HepG2 (cell line): Measurements from ENCODE around the gene ZMIZ1. TPM values are rescaled to one million over a fixed set of nuclear protein-coding genes. Genes with fewer than 3 reads are reported as not detected.
A peak's percentile ranks its signal among the peaks of the same experiment; 100 is the strongest.

Experiments
- BHLHE40 ChIP-seq: IDR thresholded peaks from 2 replicates; pipeline ENCODE4 v1.6.1; 2011; ENCODE audit warnings: low read length, improper control_type of control experiment
- CREB3 ChIP-seq: sonication (generic); formaldehyde crosslinking; IDR thresholded peaks from 2 replicates; pipeline ENCODE4 v1.5.0; 2020; ENCODE audit warnings: missing genetic modification reagents
- E2F1 ChIP-seq: sonication (generic); formaldehyde crosslinking; IDR thresholded peaks from 2 replicates; pipeline ENCODE4 v1.5.0; 2020; ENCODE audit warnings: missing genetic modification reagents
- EP300 ChIP-seq, 3 experiments: sonication (generic) in 1 of 3; formaldehyde crosslinking in 1 of 3; IDR thresholded peaks; 2 replicates each; pipeline versions ENCODE4 v1.5.1 to v1.6.1; 2011 to 2020; ENCODE audit warnings: low read depth in 2 of 3, low read length in 2 of 3, borderline replicate concordance in 1 of 3, improper control_type of control experiment in 1 of 3, mild to moderate bottlenecking in 1 of 3, missing genetic modification reagents in 1 of 3, moderate library complexity in 1 of 3
- GABPB1 ChIP-seq: IDR thresholded peaks from 2 replicates; pipeline ENCODE4 v1.6.1; 2016; ENCODE audit warnings: mild to moderate bottlenecking, missing genetic modification reagents, moderate library complexity, missing compliant biosample characterization
- KAT2B ChIP-seq: fragments of 150-350 bp; IDR thresholded peaks from 2 replicates; pipeline ENCODE4 v1.6.1; 2014; ENCODE audit warnings: low read depth, low read length, borderline replicate concordance
- KAT7 ChIP-seq: IDR thresholded peaks from 2 replicates; pipeline ENCODE4 v1.6.1; 2018; ENCODE audit warnings: borderline replicate concordance, missing compliant biosample characterization
- MLX ChIP-seq: IDR thresholded peaks from 2 replicates; pipeline ENCODE4 v1.6.1; 2016
- NCOA2 ChIP-seq: sonication (generic); formaldehyde crosslinking; IDR thresholded peaks from 2 replicates; pipeline ENCODE4 v1.8.0; 2022; ENCODE audit warnings: inconsistent platforms
- PAWR ChIP-seq: sonication (generic); formaldehyde crosslinking; IDR thresholded peaks from 2 replicates; pipeline ENCODE4 v1.4.0; 2020; ENCODE audit warnings: missing genetic modification reagents, mild to moderate bottlenecking, borderline replicate concordance
- PRMT3 ChIP-seq: sonication (generic); formaldehyde crosslinking; IDR thresholded peaks from 2 replicates; pipeline ENCODE4 v1.8.1; 2022; ENCODE audit warnings: low read depth, mild to moderate bottlenecking, moderate library complexity, missing genetic modification reagents, borderline replicate concordance
- RNF2 ChIP-seq: fragments of 450-650 bp; conservative IDR thresholded peaks from 2 replicates; pipeline ENCODE4 v1.6.1; 2016; ENCODE audit warnings: low read depth
- SKI ChIP-seq: fragments of 450-650 bp; IDR thresholded peaks from one replicate; pipeline ENCODE4 v1.6.1; 2018; ENCODE audit warnings: mild to moderate bottlenecking; ENCODE audit not compliant: partially characterized antibody
- SMARCE1 ChIP-seq: fragments of 450-650 bp; IDR thresholded peaks from 2 replicates; pipeline ENCODE4 v1.6.1; 2017; ENCODE audit warnings: borderline replicate concordance
- SOX6 ChIP-seq, 2 experiments: fragments of 450-650 bp in 1 of 2; sonication (generic) in 1 of 2; formaldehyde crosslinking in 1 of 2; IDR thresholded peaks; 2 replicates each; pipeline versions ENCODE4 v1.4.0 to v1.6.1; 2017 to 2020; ENCODE audit warnings: antibody characterized with exemption in 1 of 2, mild to moderate bottlenecking in 1 of 2, missing genetic modification reagents in 1 of 2
- TBX2 ChIP-seq: sonication (generic); formaldehyde crosslinking; IDR thresholded peaks from 2 replicates; pipeline ENCODE4 v1.5.0; 2020; ENCODE audit warnings: missing genetic modification reagents, mild to moderate bottlenecking, borderline replicate concordance
- ZNF441 ChIP-seq: sonication (generic); formaldehyde crosslinking; IDR thresholded peaks from 2 replicates; pipeline ENCODE4 v1.7.0; 2021; ENCODE audit warnings: missing genetic modification reagents, borderline replicate concordance
- ZNF770 ChIP-seq: sonication (generic); formaldehyde crosslinking; IDR thresholded peaks from 2 replicates; pipeline ENCODE4 v1.5.0; 2020; ENCODE audit warnings: mild to moderate bottlenecking, missing genetic modification reagents
- ZSCAN25 ChIP-seq: sonication (generic); formaldehyde crosslinking; IDR thresholded peaks from 2 replicates; pipeline ENCODE4 v1.8.0; 2022; ENCODE audit warnings: mild to moderate bottlenecking, missing genetic modification reagents
- ZSCAN5A ChIP-seq: sonication (generic); formaldehyde crosslinking; IDR thresholded peaks from 2 replicates; pipeline ENCODE4 v1.8.0; 2022; ENCODE audit warnings: mild to moderate bottlenecking, missing genetic modification reagents, borderline replicate concordance
- polyA plus RNA-seq, 8 experiments: library from polyadenylated mRNA; depleted of rRNA in 3 of 8; stranded (reverse) in 7 of 8; unstranded in 1 of 8; fragments of >200 nt; fragmentation: Illumina TruSeq in 4 of 8; extraction: Trizol in 4 of 8; gene quantifications; 2 replicates each; pipeline versions ENCODE4 v1.2.1 to v1.2.3, GENCODE V29; 2011 to 2016; ENCODE audit warnings: low read depth in 4 of 8, missing spikeins in 1 of 8, mixed read lengths in 1 of 8; ENCODE audit not compliant: insufficient read depth in 1 of 8
- total RNA-seq, 5 experiments: library from RNA; depleted of rRNA; stranded (reverse); fragments of >200 nt; fragmentation: Illumina TruSeq; extraction: Trizol; gene quantifications; 2 replicates each; pipeline ENCODE4 v1.2.3, GENCODE V29; 2016; ENCODE audit warnings: low read depth in 1 of 5

ZMIZ1 gene
- total and polyA plus RNA-seq, 2 of the 13 experiments (the other 11 are each of a cell fraction or from before 2014, with no cell fraction given) = 5.3 to 10.2 TPM

- no peak for TF ChIP-seq SMARCE1
- 0 out of 2 replicates have a peak, but pooled peaks have one; percentile 44 for TF ChIP-seq RNF2
- peak; percentile 91 for TF ChIP-seq ZSCAN25 (CRISPR knock-in tag)
- TF ChIP-seq GABPB1 (CRISPR knock-in tag) = peak; percentile 37; the same call in 1 of the 2 replicates
- TF ChIP-seq PAWR = no peak
- TF ChIP-seq BHLHE40 = peak; percentile 75
- TF ChIP-seq ZNF770 (CRISPR knock-in tag) = no peak
- TF ChIP-seq ZSCAN5A (CRISPR knock-in tag) = peak; percentile 57; the same call in 1 of the 2 replicates
- TF ChIP-seq KAT2B = no peak
- peak; percentile 97 for TF ChIP-seq MLX (CRISPR knock-in tag)
- peak; percentile 86 for TF ChIP-seq SKI
- no peak for TF ChIP-seq SOX6 (IDR thresholded peaks at IDR 0.05)
- TF ChIP-seq SOX6 (CRISPR knock-in tag; IDR thresholded peaks at IDR 0.05) = peak; percentile 93
- 0 out of 2 replicates have a peak, but pooled peaks have one; percentile 18 for TF ChIP-seq ZNF441 (CRISPR knock-in tag)
- TF ChIP-seq EP300 (IDR thresholded peaks at IDR 0.05; ENCODE audit: low read depth in 2 of 2, low read length in 2 of 2) = peak; percentile 97 to 99
- TF ChIP-seq EP300 (CRISPR knock-in tag; IDR thresholded peaks at IDR 0.05; ENCODE audit: borderline replicate concordance) = peak; percentile 99
- no peak for TF ChIP-seq CREB3 (CRISPR knock-in tag)
- peak; percentile 98 for TF ChIP-seq NCOA2 (CRISPR knock-in tag)
- TF ChIP-seq KAT7 (CRISPR knock-in tag) = no peak; the same call in 1 of the 2 replicates
- TF ChIP-seq PRMT3 = peak; percentile 57; the same call in 1 of the 2 replicates
- TF ChIP-seq TBX2 (CRISPR knock-in tag) = peak; percentile 100
- no peak for TF ChIP-seq E2F1 (CRISPR knock-in tag)
Observed at GRCh38 chr10:79058899-79059841, 9.6 kb upstream of the ZMIZ1 start (continued).
